ENCODE measurements around the gene CPNE7. TPM values are rescaled to one million over a fixed set of nuclear protein-coding genes. Genes with fewer than 3 reads are reported as not detected.

Gene CPNE7
- total RNA-seq, 1 donor from 2014 or later: 11.5 TPM

DNA sequence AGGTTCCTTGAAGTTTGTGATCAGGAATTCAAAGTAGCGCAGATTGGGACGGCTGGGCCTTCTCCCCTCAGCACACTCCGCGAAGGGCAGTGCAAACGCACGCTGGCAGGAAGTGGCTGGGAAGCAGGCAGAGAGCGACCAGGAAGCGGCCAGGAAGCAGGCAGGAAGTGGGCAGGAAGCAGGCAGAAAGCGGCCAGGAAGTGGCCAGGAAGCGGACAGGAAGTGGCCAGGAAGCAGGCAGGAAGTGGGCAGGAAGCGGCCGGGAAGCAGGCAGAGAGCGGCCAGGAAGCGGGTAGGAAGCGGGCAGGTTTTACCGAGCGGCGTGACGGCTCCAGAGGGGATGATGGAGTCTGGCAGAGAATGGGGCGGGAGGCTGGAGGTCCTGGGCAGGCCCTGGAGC is 41.1 kb downstream of the CPNE7 start:
- Histone ChIP-seq H3K27me3 (ENCODE audit: control insufficient read depth, insufficient read depth, low read length) (peaks cover 21% of the 10 kb centered on the region), H3K4me3 (ENCODE audit: low read depth, low read length) (no peak overlapping the region), H3K36me3 (ENCODE audit: control insufficient read depth, insufficient read depth, low read length) (no peaks in the 10 kb centered on the region)
- TF ChIP-seq, protein P1, sequence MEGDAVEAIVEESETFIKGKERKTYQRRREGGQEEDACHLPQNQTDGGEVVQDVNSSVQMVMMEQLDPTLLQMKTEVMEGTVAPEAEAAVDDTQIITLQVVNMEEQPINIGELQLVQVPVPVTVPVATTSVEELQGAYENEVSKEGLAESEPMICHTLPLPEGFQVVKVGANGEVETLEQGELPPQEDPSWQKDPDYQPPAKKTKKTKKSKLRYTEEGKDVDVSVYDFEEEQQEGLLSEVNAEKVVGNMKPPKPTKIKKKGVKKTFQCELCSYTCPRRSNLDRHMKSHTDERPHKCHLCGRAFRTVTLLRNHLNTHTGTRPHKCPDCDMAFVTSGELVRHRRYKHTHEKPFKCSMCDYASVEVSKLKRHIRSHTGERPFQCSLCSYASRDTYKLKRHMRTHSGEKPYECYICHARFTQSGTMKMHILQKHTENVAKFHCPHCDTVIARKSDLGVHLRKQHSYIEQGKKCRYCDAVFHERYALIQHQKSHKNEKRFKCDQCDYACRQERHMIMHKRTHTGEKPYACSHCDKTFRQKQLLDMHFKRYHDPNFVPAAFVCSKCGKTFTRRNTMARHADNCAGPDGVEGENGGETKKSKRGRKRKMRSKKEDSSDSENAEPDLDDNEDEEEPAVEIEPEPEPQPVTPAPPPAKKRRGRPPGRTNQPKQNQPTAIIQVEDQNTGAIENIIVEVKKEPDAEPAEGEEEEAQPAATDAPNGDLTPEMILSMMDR (IDR thresholded peaks at IDR 0.05; ENCODE audit: insufficient read depth, low read length, poor library complexity, severe bottlenecking): no peak
- DNase-seq (ENCODE audit: low read depth): no peak

DNA sequence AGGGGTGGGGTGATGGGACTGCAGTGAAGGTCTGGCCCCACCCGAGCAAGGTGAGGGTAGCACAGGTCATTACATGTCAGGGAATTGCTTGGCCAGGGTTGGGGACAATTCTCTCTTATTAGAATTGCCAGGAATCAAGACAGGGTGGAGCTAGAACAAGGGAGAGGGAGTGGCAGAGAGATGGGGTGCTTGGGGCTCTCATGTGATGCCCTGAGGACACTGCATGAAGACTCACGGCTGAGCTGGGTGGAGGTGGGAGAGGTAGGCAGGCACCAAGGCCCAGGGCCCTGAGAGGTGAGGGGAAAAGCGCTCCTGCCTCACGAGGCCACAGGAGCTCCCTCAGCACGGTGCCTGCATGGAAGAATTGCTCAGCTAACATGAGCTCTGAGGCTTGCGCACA is 41.5 kb downstream of the CPNE7 start:
- no peak overlapping the region for H3K4me3 ChIP-seq (ENCODE audit: low read depth, low read length)
- DNase-seq (ENCODE audit: low read depth): no peak
- TF ChIP-seq, protein P1 (IDR thresholded peaks at IDR 0.05; ENCODE audit: insufficient read depth, low read length, poor library complexity, severe bottlenecking): no peak
- H3K36me3 ChIP-seq (ENCODE audit: control insufficient read depth, insufficient read depth, low read length): no peaks in the 10 kb centered on the region
- peaks cover 25% of the 10 kb centered on the region for H3K27me3 ChIP-seq (ENCODE audit: control insufficient read depth, insufficient read depth, low read length)

DNA sequence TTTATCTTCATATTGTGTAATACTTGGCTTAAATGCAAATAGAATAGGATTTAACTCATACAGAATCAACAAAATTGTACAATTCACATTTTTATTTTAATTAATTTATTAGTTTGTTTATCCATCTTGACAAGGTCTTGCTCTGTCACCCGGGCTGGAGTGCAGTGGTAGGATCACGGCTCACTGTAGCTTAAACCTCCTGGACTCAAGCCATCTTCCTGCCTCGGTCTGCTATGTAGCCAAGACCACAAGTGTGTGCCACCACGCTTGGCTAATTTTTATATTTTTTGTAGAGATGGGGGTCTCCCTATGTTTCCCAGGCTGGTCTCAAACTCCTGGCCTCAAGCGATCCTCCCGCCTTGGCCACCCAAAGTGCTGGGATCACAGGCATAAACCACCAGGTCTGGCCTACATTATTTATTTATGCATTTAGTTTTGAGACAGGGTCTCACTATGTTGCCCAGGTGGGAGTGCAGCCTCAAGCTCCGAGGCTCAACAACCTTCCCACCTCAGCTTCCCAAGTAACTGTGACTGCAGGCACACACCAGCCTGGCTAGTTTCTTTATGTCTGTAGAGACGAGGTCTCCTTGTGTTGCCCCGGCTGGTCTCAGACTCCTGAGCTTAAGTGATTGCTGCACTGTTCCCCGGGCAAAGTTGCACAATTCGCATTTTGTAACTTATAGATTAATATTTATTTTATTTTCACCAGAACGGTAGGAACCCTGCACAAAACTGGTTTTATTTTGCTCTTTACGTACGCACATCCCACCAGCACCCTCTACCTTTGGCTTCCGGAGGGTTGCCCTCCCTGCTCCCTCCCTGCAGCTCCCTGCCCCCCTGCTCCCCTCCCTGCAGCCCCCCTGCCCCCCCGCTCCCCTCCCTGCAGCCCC is 42.8 kb downstream of the CPNE7 start:
- no peak overlapping the region for H3K4me3 ChIP-seq (ENCODE audit: low read depth, low read length)
- no peak for DNase-seq (ENCODE audit: low read depth)
- TF ChIP-seq, protein P1 (IDR thresholded peaks at IDR 0.05; ENCODE audit: insufficient read depth, low read length, poor library complexity, severe bottlenecking): no peak
- no peaks in the 10 kb centered on the region for H3K36me3 ChIP-seq (ENCODE audit: control insufficient read depth, insufficient read depth, low read length)
- H3K27me3 ChIP-seq (ENCODE audit: control insufficient read depth, insufficient read depth, low read length): peaks cover 34% of the 10 kb centered on the region

DNA sequence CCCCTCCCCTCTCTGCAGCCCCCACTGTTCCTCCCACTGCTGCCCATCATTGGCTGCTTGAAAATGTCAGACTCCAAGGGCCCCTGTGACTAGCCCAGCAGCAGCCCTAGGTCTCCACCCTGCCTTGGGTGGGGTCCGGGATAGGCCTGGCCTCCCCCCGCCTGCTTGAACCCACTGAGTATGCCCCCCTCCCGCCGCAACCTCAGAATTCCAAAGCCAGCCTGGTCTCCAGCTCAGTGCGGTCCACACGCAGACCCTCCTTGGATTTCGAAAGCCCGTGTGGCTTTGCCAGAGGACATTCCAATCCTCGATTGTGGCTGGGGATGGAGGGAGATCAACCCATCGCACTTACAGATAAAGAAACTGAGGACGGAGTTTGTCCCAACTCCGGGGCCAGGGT is 44.3 kb downstream of the CPNE7 start:
- H3K36me3 ChIP-seq (ENCODE audit: control insufficient read depth, insufficient read depth, low read length): no peaks in the 10 kb centered on the region
- H3K4me3 ChIP-seq (ENCODE audit: low read depth, low read length): no peak overlapping the region
- TF ChIP-seq, protein P1 (IDR thresholded peaks at IDR 0.05; ENCODE audit: insufficient read depth, low read length, poor library complexity, severe bottlenecking): no peak
- no peak for DNase-seq (ENCODE audit: low read depth)
- H3K27me3 ChIP-seq (ENCODE audit: control insufficient read depth, insufficient read depth, low read length): peaks cover 45% of the 10 kb centered on the region

DNA sequence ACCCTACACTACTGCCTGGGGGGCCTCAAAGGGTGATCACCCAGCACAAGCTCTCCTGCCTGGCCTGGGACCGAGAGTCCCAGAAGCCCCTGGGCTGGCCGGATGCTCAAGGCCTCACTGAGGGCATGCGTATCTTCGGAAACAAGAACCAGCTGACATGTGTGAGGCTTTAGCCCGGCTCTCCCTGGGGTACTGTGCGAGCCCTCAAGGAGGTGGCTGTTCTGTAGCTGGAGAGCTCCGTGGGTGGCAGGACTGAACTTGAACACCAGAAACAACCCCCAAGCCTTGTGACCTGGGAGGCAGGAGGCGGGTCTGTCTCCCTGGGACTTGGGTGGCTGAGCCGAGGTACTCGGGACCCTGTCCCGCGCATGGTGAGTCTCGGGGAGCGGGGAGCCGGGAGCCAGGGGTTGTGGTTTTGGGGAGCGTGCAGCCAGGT is 44.9 kb downstream of the CPNE7 start:
- no peaks in the 10 kb centered on the region for H3K36me3 ChIP-seq (ENCODE audit: control insufficient read depth, insufficient read depth, low read length)
- DNase-seq (ENCODE audit: low read depth): no peak
- peaks cover 42% of the 10 kb centered on the region for H3K27me3 ChIP-seq (ENCODE audit: control insufficient read depth, insufficient read depth, low read length)
- no peak overlapping the region for H3K4me3 ChIP-seq (ENCODE audit: low read depth, low read length)
- TF ChIP-seq, protein P1 (IDR thresholded peaks at IDR 0.05; ENCODE audit: insufficient read depth, low read length, poor library complexity, severe bottlenecking): no peak
